PC-9 (cell line): Measurements from ENCODE around the gene PDP2. TPM values are rescaled to one million over a fixed set of nuclear protein-coding genes. Genes with fewer than 3 reads are reported as not detected.

Experiments
- BruUV-seq: library from RNA; stranded (reverse); fragments of 400-500 nt; replicated peaks from 2 replicates; lab custom pipeline; 2021; lab: Mats Ljungman, UMichigan
- CTCF ChIA-PET: fragments of 300-600 bp; sonication (Branson Sonifier 250); formaldehyde crosslinking; loops from one replicate; lab custom pipeline; 2022; ENCODE audit warnings: antibody characterized with exemption; lab: Charles Lee
- POLR2A ChIA-PET: fragments of 300-600 bp; sonication (Branson Sonifier 250); formaldehyde crosslinking; loops from one replicate; lab custom pipeline; 2022; ENCODE audit warnings: antibody characterized with exemption; ENCODE audit not compliant: unreplicated experiment; lab: Charles Lee
- DNase-seq, 2 experiments: peaks; one replicate each; pipeline versions ENCODE4 v3.0.0 to v3.0.0-alpha.2; 2015 to 2022; ENCODE audit warnings: mixed read lengths in 1 of 2
- H2AFZ ChIP-seq: fragments of 200-600 bp; sonication (generic); 2 replicates; pipeline ENCODE4 v1.8.1; 2017; ENCODE audit warnings: antibody characterized with exemption
- H3F3A ChIP-seq: fragments of 200-600 bp; sonication (generic); 2 replicates; pipeline ENCODE4 v1.8.1; 2017; ENCODE audit warnings: antibody characterized with exemption, mild to moderate bottlenecking, low read depth; ENCODE audit not compliant: insufficient read depth
- H3K27ac ChIP-seq: fragments of 200-600 bp; sonication (generic); 2 replicates; pipeline ENCODE4 v1.6.1; 2016; ENCODE audit warnings: mixed run types
- H3K27me3 ChIP-seq: fragments of 200-600 bp; sonication (generic); 2 replicates; pipeline ENCODE4 v1.6.1; 2016; ENCODE audit warnings: low read depth, mixed run types; ENCODE audit not compliant: insufficient read depth
- H3K36me3 ChIP-seq: fragments of 200-600 bp; sonication (generic); 2 replicates; pipeline ENCODE4 v1.6.1; 2016; ENCODE audit warnings: low read depth, mixed run types
- H3K4me1 ChIP-seq: fragments of 200-600 bp; sonication (generic); replicated peaks from 2 replicates; pipeline ENCODE4 v1.6.1; 2016; ENCODE audit warnings: mixed run types; ENCODE audit not compliant: insufficient read depth
- H3K4me2 ChIP-seq: fragments of 200-600 bp; sonication (generic); 2 replicates; pipeline ENCODE4 v1.6.1; 2017; ENCODE audit warnings: mixed run types
- H3K4me3 ChIP-seq: fragments of 200-600 bp; sonication (generic); 2 replicates; pipeline ENCODE4 v1.6.1; 2016; ENCODE audit warnings: mixed run types
- H3K79me2 ChIP-seq: fragments of 200-600 bp; sonication (generic); 2 replicates; pipeline ENCODE4 v1.6.1; 2017; ENCODE audit warnings: low read depth, mixed run types
- H3K9me2 ChIP-seq: fragments of 200-600 bp; sonication (generic); 2 replicates; pipeline ENCODE4 v1.8.1; 2017; ENCODE audit warnings: mild to moderate bottlenecking; ENCODE audit not compliant: insufficient read depth
- H3K9me3 ChIP-seq: fragments of 200-600 bp; sonication (generic); 2 replicates; pipeline ENCODE4 v1.8.1; 2016; ENCODE audit warnings: low read depth; ENCODE audit not compliant: insufficient read depth
- H4K20me1 ChIP-seq: fragments of 200-600 bp; sonication (generic); 2 replicates; pipeline ENCODE4 v1.8.1; 2017; ENCODE audit not compliant: insufficient read depth
- EZH2 ChIP-seq: fragments of 200-600 bp; sonication (generic); IDR thresholded peaks from 2 replicates; pipeline ENCODE4 v1.8.0; 2017; ENCODE audit warnings: antibody characterized with exemption, low read depth
- intact Hi-C: fragments of 100-400 bp; cut with micrococcal nuclease; formaldehyde crosslinking; loops from one replicate; pipeline ENCODE4 v1.10.0; 2022; ENCODE audit not compliant: unreplicated experiment
- total RNA-seq: library from RNA; stranded (reverse); gene quantifications from 2 replicates; pipeline ENCODE4 v1.2.3, GENCODE V29; 2021
- TF ChIP-seq, protein P1 (sequence below): fragments of 200-600 bp; sonication (generic); conservative IDR thresholded peaks from 2 replicates; pipeline ENCODE4 v1.6.1; 2017; ENCODE audit warnings: mixed run types, antibody characterized with exemption, mild to moderate bottlenecking, moderate library complexity

The PDP2 gene
- total RNA-seq, 1 experiment from 2014 or later, result 21.6 TPM

DNA sequence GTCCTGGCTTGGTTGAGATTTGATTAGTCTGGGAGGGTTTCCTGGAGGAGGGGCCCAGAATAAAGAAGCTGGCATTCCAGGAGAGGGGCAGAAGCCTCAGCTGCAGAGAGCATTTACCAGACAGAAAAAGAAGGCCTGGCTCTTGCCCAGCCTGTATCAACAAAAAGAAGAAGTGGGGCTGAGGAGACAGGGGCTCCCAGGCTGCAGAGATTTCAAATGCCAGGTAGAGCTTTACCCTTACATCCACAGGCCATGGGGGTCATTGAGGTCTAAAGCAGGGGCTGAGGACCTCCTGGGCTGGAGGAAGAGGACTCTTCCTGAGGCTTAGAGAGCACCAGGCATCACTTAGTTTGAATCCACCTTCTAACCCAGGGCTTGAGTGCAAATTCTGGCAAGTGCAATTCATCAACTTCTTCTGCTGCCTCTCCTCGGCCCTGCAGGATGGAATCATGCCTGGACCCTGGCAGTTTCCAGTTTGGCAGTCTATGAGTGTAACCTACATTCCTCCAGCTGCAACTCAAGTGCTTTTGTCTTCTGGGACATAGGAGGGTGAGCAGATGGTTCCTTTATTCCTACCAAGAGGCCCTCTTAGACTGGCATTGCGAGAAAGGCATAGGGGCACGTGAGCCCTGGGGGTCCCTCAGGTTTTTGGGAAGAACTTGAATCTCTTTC, 20.8 kb upstream of the PDP2 start:
- no TSS peak for BruUV-seq
- no peak overlapping the region for H2AFZ ChIP-seq
- DNase-seq, result no peak
- POLR2A ChIA-PET, result no interaction called here
- H4K20me1 ChIP-seq, result no peaks in the 10 kb centered on the region
- H3K27ac ChIP-seq, result no peak overlapping the region
- no peak for TF ChIP-seq EZH2
- TF ChIP-seq, protein P1, sequence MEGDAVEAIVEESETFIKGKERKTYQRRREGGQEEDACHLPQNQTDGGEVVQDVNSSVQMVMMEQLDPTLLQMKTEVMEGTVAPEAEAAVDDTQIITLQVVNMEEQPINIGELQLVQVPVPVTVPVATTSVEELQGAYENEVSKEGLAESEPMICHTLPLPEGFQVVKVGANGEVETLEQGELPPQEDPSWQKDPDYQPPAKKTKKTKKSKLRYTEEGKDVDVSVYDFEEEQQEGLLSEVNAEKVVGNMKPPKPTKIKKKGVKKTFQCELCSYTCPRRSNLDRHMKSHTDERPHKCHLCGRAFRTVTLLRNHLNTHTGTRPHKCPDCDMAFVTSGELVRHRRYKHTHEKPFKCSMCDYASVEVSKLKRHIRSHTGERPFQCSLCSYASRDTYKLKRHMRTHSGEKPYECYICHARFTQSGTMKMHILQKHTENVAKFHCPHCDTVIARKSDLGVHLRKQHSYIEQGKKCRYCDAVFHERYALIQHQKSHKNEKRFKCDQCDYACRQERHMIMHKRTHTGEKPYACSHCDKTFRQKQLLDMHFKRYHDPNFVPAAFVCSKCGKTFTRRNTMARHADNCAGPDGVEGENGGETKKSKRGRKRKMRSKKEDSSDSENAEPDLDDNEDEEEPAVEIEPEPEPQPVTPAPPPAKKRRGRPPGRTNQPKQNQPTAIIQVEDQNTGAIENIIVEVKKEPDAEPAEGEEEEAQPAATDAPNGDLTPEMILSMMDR, result no peak
- H3K79me2 ChIP-seq, result no peaks in the 10 kb centered on the region
- peaks cover 8% of the 10 kb centered on the region; the same call in 1 of the 2 replicates for H3F3A ChIP-seq
- CTCF ChIA-PET, result interaction anchor here (0.5 to 0.6 kb wide), 2 partner anchors 8 to 15 kb away, joined by 3 to 30 read pairs; no protein-coding TSS in a partner anchor
- no peaks in the 10 kb centered on the region for H3K36me3 ChIP-seq
- no peaks in the 10 kb centered on the region for H3K9me2 ChIP-seq
- intact Hi-C loops, result no loop called here
- no peaks in the 10 kb centered on the region for H3K4me1 ChIP-seq
- H3K4me2 ChIP-seq, result peak overlapping the region; percentile 8; the same call in 1 of the 2 replicates
- no peaks in the 10 kb centered on the region for H3K27me3 ChIP-seq
- no peak overlapping the region for H3K4me3 ChIP-seq
- H3K9me3 ChIP-seq, result no peaks in the 10 kb centered on the region

DNA sequence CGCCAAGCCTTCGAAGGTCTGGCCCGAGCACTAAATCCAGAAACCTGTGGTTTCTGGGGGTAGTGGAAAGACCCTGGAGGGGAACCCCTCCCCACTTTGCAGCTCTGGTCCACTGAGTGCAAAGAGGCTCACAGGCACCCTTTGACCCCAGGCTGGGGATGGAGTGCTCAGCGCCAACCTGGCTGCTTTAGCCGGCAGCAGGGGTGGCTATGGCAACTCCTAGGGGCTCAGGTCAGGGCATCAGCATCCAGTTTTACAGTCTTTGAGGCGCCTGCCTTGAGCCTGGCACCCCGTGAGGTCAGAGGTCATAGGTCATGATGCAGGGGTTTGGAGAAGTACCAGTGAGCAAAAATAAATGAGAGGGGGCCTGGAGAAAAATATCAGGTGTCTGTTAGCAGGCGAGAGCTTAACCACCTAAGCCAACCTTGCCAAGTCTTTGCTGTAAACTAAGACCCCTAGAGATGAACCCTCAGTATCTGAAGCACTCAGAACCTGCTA, 18.2 kb upstream of the PDP2 start:
- CTCF ChIA-PET, result no interaction called here
- Histone ChIP-seq H3K36me3 (no peaks in the 10 kb centered on the region), H2AFZ (no peak overlapping the region), H3K9me2 (no peaks in the 10 kb centered on the region), H3K4me2 (no peak overlapping the region), H3K9me3 (no peaks in the 10 kb centered on the region), H3K79me2 (no peaks in the 10 kb centered on the region), H4K20me1 (no peaks in the 10 kb centered on the region), H3K4me1 (no peaks in the 10 kb centered on the region), H3K27ac (no peak overlapping the region), H3K27me3 (no peaks in the 10 kb centered on the region), H3F3A (peaks cover 8% of the 10 kb centered on the region; the same call in 1 of the 2 replicates), H3K4me3 (no peak overlapping the region)
- intact Hi-C loops, result no loop called here
- no peak for DNase-seq
- no peak for TF ChIP-seq EZH2
- TF ChIP-seq, protein P1, result no peak
- BruUV-seq, result no TSS peak
- POLR2A ChIA-PET, result no interaction called here

DNA sequence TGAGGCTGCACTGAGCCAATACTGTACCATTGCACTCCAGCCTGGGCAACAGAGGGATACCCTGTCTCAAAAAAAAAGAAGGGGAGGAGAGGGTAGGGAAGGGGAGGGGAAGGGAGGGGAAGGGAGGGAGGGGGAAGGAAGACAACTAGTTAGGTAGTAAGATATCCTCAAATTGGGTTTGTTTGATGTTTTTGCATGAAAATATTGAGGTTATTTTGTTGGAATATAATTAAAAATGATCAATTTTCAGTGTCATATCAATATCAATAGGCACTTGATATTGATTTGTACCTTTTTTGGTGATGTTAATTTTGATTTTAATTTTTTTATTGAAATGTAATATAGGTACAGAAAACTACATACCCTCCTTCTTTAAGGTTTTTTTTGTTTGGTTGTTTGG, 16.6 kb upstream of the PDP2 start:
- Histone ChIP-seq H3K79me2 (no peaks in the 10 kb centered on the region), H4K20me1 (no peaks in the 10 kb centered on the region), H3K4me3 (no peak overlapping the region), H3K9me3 (no peaks in the 10 kb centered on the region), H3F3A (peaks cover 5% of the 10 kb centered on the region; the same call in 1 of the 2 replicates), H3K27me3 (no peaks in the 10 kb centered on the region), H3K9me2 (no peaks in the 10 kb centered on the region), H3K4me1 (no peaks in the 10 kb centered on the region), H2AFZ (no peak overlapping the region), H3K4me2 (no peak overlapping the region), H3K27ac (no peak overlapping the region), H3K36me3 (no peaks in the 10 kb centered on the region)
- DNase-seq, result no peak
- ChIA-PET POLR2A (no interaction called here), CTCF (no interaction called here)
- BruUV-seq, result no TSS peak
- no peak for TF ChIP-seq EZH2
- TF ChIP-seq, protein P1, result no peak
- intact Hi-C loops, result no loop called here
